Spleen (tissue), 11 donors: Measurements from ENCODE around the gene CHCHD6. TPM values are rescaled to one million over a fixed set of nuclear protein-coding genes. Genes with fewer than 3 reads are reported as not detected.
"Not testable (repeated sequence)": the region's sequence is repeated elsewhere in the genome, so short reads cannot be mapped to it uniquely, and the experiment has no call there.

Source experiments
- DNase-seq: peaks from one replicate; pipeline ENCODE4 v3.0.0-alpha.2; 2020
- H3K27ac ChIP-seq, 8 donors: fragments of 200-600 bp; sonication (generic) in 7 of 8; 1 replicate in 4 of 8; 2 replicates in 4 of 8; pipeline versions ENCODE4 v1.5.0 to v1.8.0; 2016 to 2021; ENCODE audit warnings: inconsistent platforms in 4 of 8, mild to moderate bottlenecking in 4 of 8, moderate library complexity in 1 of 8
- H3K27me3 ChIP-seq, 7 donors: fragments of 200-600 bp; sonication (generic) in 6 of 7; replicated peaks in 1 of 7; 1 replicate in 4 of 7; 2 replicates in 3 of 7; pipeline versions ENCODE4 v1.5.0 to v1.8.0; 2016 to 2021; ENCODE audit warnings: inconsistent platforms in 3 of 7, mild to moderate bottlenecking in 1 of 7
- H3K36me3 ChIP-seq, 6 donors: fragments of 200-600 bp; sonication (generic) in 5 of 6; 1 replicate in 4 of 6; 2 replicates in 2 of 6; pipeline versions ENCODE4 v1.5.0 to v1.8.0; 2016 to 2021; ENCODE audit warnings: inconsistent platforms in 2 of 6
- H3K4me1 ChIP-seq, 6 donors: fragments of 200-600 bp; sonication (generic) in 5 of 6; 1 replicate in 3 of 6; 2 replicates in 3 of 6; pipeline versions ENCODE4 v1.5.0 to v1.8.0; 2016 to 2021; ENCODE audit warnings: inconsistent platforms in 3 of 6
- H3K4me3 ChIP-seq, 8 donors: fragments of 200-600 bp; sonication (generic) in 7 of 8; 1 replicate in 4 of 8; 2 replicates in 4 of 8; pipeline versions ENCODE4 v1.5.0 to v1.8.0; 2016 to 2021; ENCODE audit warnings: inconsistent platforms in 4 of 8, mild to moderate bottlenecking in 4 of 8, moderate library complexity in 2 of 8
- H3K9me3 ChIP-seq, 8 donors: fragments of 200-600 bp; sonication (generic) in 7 of 8; 1 replicate in 4 of 8; 2 replicates in 4 of 8; pipeline versions ENCODE4 v1.5.0 to v1.8.0; 2016 to 2021; ENCODE audit warnings: inconsistent platforms in 4 of 8
- CTCF ChIP-seq, 11 experiments: fragments of 200-600 bp in 7 of 11; fragments of 450-650 bp in 4 of 11; sonication (generic) in 4 of 11; IDR thresholded peaks in 8 of 11; conservative IDR thresholded peaks in 3 of 11; 1 replicate in 7 of 11; 2 replicates in 4 of 11; pipeline versions ENCODE4 v1.4.0 to v1.8.0; 2016 to 2021; ENCODE audit warnings: antibody characterized with exemption in 11 of 11, inconsistent platforms in 4 of 11, mild to moderate bottlenecking in 1 of 11
- POLR2A ChIP-seq, 3 donors: fragments of 450-650 bp; IDR thresholded peaks; one replicate each; pipeline ENCODE4 v1.5.1; 2017; ENCODE audit warnings: antibody characterized with exemption in 3 of 3, mild to moderate bottlenecking in 1 of 3
- POLR2AphosphoS5 ChIP-seq, 3 donors: sonication (generic); formaldehyde crosslinking; IDR thresholded peaks; one replicate each; pipeline ENCODE4 v1.5.1; 2017; ENCODE audit warnings: antibody characterized with exemption in 3 of 3
- WGBS, 5 donors: extraction: QIAGEN DNeasy Blood & Tissue Kit in 3 of 5; methylation state at CpG; one replicate each; pipeline versions ENCODE4 v1.1.5 to v1.1.7; 2013 to 2018; 5-methylcytosine and 5-hydroxymethylcytosine counted together
- intact Hi-C: fragments of 100-400 bp; cut with DNase I; formaldehyde crosslinking; loops from one replicate; pipeline ENCODE4 v1.15.0; 2023; ENCODE audit warnings: low total_unique reads
- polyA plus RNA-seq, 3 donors: library from polyadenylated mRNA; stranded (reverse); fragments of 200-250 nt; gene quantifications; one replicate each; pipeline ENCODE4 v1.2.1, GENCODE V29; 2013
- total RNA-seq, 7 donors: library from RNA; depleted of rRNA in 3 of 7; stranded (reverse); fragments of >200 nt in 3 of 7; fragmentation: NEBNext Ultra II Directional in 4 of 7; extraction: Animal tissue kit (Norgen Biotek cat#: 25700) in 4 of 7; gene quantifications; one replicate each; pipeline versions ENCODE4 v1.1.0 to v1.2.1, GENCODE V29; 2016 to 2021
- donor health status: healthy with polysubstance abuse.
- donor health status: DM: no; HTN: no; CAD: no; lungs with moderate emphysema.
- donor health status: DM: no; HTN: no; CAD: no.
- donor health status: Bipolar disorder and iron deficiency.
- donor health status: healthy.
- donor health status: DM: no; HTN: no; CAD: no.
- donor health status: DM: yes; HTN: yes; CAD: no.

CHCHD6 gene
- total and polyA plus RNA-seq, 10 donors, result 6.3 to 39.1 (median 11.8) TPM

GRCh38 chr3:126781889-126782491, 78.0 kb downstream of the CHCHD6 start:
- Histone ChIP-seq H3K4me3 (no peak overlapping the region), H3K4me1 (peaks cover 0 to 16% (median 5%) of the 10 kb centered on the region in 6 donors), H3K27ac (no peak overlapping the region), H3K27me3 (no peaks in the 10 kb centered on the region), H3K9me3 (no peaks in the 10 kb centered on the region), H3K36me3 (peaks cover 0 to 9% (median 0%) of the 10 kb centered on the region in 6 donors)
- WGBS, 5 donors, result 81 to 94% (median 91%) methylated on average over 12 of the region's 12 CpGs
- DNase-seq, result no peak
- intact Hi-C loops, result no loop called here
- TF ChIP-seq POLR2A (IDR thresholded peaks at IDR 0.05) (no peak), POLR2AphosphoS5 (IDR thresholded peaks at IDR 0.05) (no peak), CTCF (IDR thresholded peaks at IDR 0.05 in 8 of 11, conservative IDR thresholded peaks at IDR 0.05 in 3 of 11) (no peak)

- H3K9me3 ChIP-seq, result no peaks in the 10 kb centered on the region
- H3K27ac ChIP-seq, result no peak overlapping the region
- peaks cover 0 to 10% (median 3%) of the 10 kb centered on the region in 6 donors for H3K4me1 ChIP-seq
- H3K27me3 ChIP-seq, result no peaks in the 10 kb centered on the region
- no peak overlapping the region for H3K4me3 ChIP-seq
- peaks cover 0 to 9% (median 0%) of the 10 kb centered on the region in 6 donors for H3K36me3 ChIP-seq
- 72 to 90% (median 85%) methylated on average over 3 of the region's 3 CpGs for WGBS, 5 donors
- TF ChIP-seq POLR2AphosphoS5 (IDR thresholded peaks at IDR 0.05) (no peak), POLR2A (IDR thresholded peaks at IDR 0.05) (no peak), CTCF (IDR thresholded peaks at IDR 0.05 in 8 of 11, conservative IDR thresholded peaks at IDR 0.05 in 3 of 11) (no peak)
- intact Hi-C loops, result no loop called here
- no peak for DNase-seq
These were observed 78.5 kb downstream of the CHCHD6 start for GRCh38 chr3:126782536-126782935.

- no peaks in the 10 kb centered on the region for H3K9me3 ChIP-seq
- H3K27me3 ChIP-seq, result no peaks in the 10 kb centered on the region
- H3K4me3 ChIP-seq, result no peak overlapping the region
- intact Hi-C loops, result no loop called here
- no peak for DNase-seq
- peaks cover 0 to 9% (median 3%) of the 10 kb centered on the region in 6 donors for H3K4me1 ChIP-seq
- H3K27ac ChIP-seq, result peak overlapping the region in 1 of 8 donors; percentile 2
- TF ChIP-seq POLR2A (IDR thresholded peaks at IDR 0.05), result no peak
- TF ChIP-seq POLR2AphosphoS5 (IDR thresholded peaks at IDR 0.05), result no peak
- no peak for TF ChIP-seq CTCF (IDR thresholded peaks at IDR 0.05 in 8 of 11, conservative IDR thresholded peaks at IDR 0.05 in 3 of 11)
- H3K36me3 ChIP-seq, result peaks cover 0 to 9% (median 0%) of the 10 kb centered on the region in 6 donors
- WGBS, 5 donors, result 46 to 55% (median 52%) methylated on average over 2 of the region's 2 CpGs
These were observed 80.2 kb downstream of the CHCHD6 start for GRCh38 chr3:126784254-126784653.

GRCh38 chr3:126791320-126791719, 87.3 kb downstream of the CHCHD6 start:
- H3K4me1 ChIP-seq, intact Hi-C loops, H3K4me3 ChIP-seq, H3K27ac ChIP-seq, H3K36me3 ChIP-seq, DNase-seq, H3K27me3 ChIP-seq: not testable (repeated sequence)
- H3K9me3 ChIP-seq, result peaks cover 0 to 36% (median 19%) of the 10 kb centered on the region in 8 donors
- WGBS, 5 donors, result 86 to 90% (median 87%) methylated on average over 6 to 7 of the region's 7 CpGs
